GM06990 (cell line): ENCODE results near the gene GALNT6.

Experiments
- DNase-seq: peaks from one replicate; pipeline ENCODE4 v3.0.0-alpha.2; 2011; ENCODE audit not compliant: insufficient read length; ENCODE audit errors: extremely low read depth
- H3K27me3 ChIP-seq: replicated peaks from 2 replicates; pipeline ENCODE4 v1.6.0; 2011; ENCODE audit warnings: low read length; ENCODE audit not compliant: control insufficient read depth, insufficient read depth
- H3K36me3 ChIP-seq: 2 replicates; pipeline ENCODE4 v1.5.1; 2011; ENCODE audit warnings: low read length; ENCODE audit not compliant: control insufficient read depth, insufficient read depth
- H3K4me3 ChIP-seq: replicated peaks from 2 replicates; pipeline ENCODE4 v1.5.1; 2011; ENCODE audit warnings: low read depth, mild to moderate bottlenecking, control low read depth, low read length
- TF ChIP-seq, protein P1 (sequence below): IDR thresholded peaks from 2 replicates; pipeline ENCODE4 v1.5.1; 2011; ENCODE audit warnings: low read length, control low read depth, mild to moderate bottlenecking, inconsistent platforms; ENCODE audit not compliant: insufficient read depth, poor library complexity, severe bottlenecking

The GALNT6 gene, protein sequence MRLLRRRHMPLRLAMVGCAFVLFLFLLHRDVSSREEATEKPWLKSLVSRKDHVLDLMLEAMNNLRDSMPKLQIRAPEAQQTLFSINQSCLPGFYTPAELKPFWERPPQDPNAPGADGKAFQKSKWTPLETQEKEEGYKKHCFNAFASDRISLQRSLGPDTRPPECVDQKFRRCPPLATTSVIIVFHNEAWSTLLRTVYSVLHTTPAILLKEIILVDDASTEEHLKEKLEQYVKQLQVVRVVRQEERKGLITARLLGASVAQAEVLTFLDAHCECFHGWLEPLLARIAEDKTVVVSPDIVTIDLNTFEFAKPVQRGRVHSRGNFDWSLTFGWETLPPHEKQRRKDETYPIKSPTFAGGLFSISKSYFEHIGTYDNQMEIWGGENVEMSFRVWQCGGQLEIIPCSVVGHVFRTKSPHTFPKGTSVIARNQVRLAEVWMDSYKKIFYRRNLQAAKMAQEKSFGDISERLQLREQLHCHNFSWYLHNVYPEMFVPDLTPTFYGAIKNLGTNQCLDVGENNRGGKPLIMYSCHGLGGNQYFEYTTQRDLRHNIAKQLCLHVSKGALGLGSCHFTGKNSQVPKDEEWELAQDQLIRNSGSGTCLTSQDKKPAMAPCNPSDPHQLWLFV

DNA sequence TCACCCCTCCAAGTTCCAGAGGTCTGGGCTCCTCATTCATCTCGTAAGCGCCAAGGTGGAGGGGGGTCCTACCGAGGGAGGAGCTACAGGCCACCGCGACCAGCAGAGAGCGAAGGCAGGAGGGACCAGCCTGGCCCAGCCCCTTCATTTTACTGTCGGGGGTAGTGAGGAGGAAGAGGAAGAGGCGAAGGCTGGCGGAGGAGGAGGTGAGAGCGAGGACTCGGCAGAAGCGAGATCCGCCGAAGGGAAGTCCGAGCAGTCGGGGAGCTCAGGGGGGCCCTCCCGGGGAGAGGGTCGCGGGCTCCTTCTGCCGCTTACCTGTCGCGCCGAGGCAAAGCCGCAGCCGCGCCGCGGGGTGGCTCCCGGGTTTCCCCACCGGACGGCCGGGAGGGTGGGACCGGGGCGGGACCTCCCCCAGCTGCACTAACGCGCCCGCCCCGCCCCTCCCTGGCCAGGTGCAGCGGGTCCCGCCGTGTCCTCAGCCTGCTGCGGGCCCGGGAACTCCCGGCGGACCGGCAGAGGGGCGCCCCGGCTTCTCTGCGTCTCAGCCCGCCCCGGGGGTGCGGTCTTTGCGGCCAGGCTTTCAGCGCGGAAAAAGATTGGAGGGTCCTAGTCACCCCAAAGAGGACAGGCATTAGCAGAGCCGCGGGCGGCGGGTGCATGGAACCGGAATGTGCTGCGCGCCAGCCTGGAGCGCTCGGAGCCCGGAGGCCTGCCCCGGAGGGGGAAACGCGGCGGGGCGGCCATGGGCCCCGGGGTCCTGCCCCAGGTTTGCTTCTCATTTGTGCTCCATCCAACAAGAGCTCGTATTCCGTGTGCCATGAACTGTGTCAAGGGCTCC, at the start of gene GALNT6:
TSS of gene GALNT6 (minus strand) at position 124 of the 841 bp plus-strand sequence. CDS start 11,625 bp downstream, outside the sequence.
- peak; percentile 85 for DNase-seq
- TF ChIP-seq, protein P1, sequence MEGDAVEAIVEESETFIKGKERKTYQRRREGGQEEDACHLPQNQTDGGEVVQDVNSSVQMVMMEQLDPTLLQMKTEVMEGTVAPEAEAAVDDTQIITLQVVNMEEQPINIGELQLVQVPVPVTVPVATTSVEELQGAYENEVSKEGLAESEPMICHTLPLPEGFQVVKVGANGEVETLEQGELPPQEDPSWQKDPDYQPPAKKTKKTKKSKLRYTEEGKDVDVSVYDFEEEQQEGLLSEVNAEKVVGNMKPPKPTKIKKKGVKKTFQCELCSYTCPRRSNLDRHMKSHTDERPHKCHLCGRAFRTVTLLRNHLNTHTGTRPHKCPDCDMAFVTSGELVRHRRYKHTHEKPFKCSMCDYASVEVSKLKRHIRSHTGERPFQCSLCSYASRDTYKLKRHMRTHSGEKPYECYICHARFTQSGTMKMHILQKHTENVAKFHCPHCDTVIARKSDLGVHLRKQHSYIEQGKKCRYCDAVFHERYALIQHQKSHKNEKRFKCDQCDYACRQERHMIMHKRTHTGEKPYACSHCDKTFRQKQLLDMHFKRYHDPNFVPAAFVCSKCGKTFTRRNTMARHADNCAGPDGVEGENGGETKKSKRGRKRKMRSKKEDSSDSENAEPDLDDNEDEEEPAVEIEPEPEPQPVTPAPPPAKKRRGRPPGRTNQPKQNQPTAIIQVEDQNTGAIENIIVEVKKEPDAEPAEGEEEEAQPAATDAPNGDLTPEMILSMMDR: no peak
- no peaks in the 10 kb centered on the region for H3K27me3 ChIP-seq
- peak within 1 kb of the TSS; percentile 81 for H3K4me3 ChIP-seq
- no peaks in the 10 kb centered on the region for H3K36me3 ChIP-seq

DNA sequence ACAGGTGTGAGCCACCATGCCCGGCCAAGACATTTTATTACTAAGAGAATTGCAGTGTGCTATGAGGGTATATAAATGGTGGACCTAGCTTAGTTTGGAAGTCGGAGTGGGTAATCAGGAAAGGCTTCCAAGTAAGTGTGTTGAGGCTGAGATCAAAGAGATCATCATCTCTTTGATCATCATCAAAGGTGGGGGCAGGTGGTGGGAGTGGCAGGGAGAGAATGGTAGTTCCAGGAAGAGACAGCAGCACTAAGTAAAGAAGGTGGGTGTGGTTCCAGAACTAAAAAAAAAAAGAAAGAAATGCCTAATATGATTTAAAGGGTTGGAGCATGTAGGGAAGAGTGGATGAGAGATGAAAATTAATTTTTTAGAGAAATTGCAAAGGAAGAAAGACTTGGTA, 48.1 kb upstream of the GALNT6 start:
- Histone ChIP-seq H3K4me3 (no peak overlapping the region), H3K36me3 (no peaks in the 10 kb centered on the region), H3K27me3 (no peaks in the 10 kb centered on the region)
- DNase-seq: no peak
- TF ChIP-seq, protein P1: no peak

DNA sequence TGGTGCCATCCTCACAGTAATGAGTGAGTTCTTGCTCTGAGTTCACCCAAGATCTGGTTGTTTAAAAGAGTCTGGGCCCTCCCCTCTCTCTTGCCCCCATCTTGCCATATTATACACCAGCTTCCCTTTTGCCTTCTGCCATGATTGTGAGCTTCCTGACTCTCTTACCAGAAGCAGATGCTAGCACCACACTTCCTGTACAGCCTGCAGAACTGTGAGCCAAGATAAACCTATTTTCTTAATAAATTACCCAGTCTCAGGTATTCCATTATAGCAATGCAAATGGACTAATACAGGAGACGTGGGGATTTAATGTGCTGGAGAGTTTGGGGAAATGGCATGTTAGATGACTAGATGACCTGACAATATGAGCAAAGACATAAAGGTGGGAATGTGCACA, 46.2 kb upstream of the GALNT6 start:
- no peak for DNase-seq
- TF ChIP-seq, protein P1: no peak
- no peak overlapping the region for H3K4me3 ChIP-seq
- H3K27me3 ChIP-seq: no peaks in the 10 kb centered on the region
- no peaks in the 10 kb centered on the region for H3K36me3 ChIP-seq

DNA sequence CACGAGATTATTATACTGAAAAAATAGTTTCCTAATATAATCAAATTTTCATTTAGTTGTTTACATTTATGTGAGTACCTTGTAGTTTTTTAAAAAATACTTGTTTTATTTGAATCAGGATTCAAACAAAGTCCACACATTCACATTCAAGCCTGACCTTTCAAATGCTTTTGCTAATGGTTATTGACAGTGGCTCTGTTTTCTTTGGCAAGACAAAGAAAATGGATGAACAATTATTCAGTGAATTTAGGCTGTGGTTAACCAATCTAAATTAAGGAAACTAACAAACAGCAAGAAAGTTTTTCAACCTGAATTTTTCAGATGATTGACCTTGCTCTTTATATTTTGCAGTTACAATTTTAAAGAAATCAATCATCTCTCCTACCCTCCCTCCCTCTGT, 43.1 kb upstream of the GALNT6 start:
- H3K36me3 ChIP-seq: no peaks in the 10 kb centered on the region
- DNase-seq: no peak
- TF ChIP-seq, protein P1: no peak
- H3K4me3 ChIP-seq: no peak overlapping the region
- no peaks in the 10 kb centered on the region for H3K27me3 ChIP-seq

DNA sequence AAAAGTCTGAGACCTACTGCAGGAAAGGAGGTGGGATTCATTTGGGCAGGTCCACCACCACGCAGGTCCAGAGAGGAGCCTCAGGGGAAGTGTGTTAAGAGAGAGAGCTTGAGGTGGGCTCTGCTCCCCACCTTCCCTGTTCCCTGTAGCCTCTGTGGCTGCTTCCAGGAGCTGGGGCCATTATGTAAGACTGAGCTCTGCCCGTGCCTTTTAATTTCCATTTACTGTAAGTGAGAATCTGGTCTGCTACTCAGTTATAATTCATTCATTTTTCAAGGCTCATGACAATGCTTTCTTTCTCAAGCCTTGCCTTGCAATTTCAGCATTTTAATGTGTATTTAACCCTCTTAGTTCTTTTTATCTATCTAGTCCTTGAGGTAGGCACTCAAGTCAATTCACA, 41.7 kb upstream of the GALNT6 start:
- H3K27me3 ChIP-seq: no peaks in the 10 kb centered on the region
- H3K36me3 ChIP-seq: no peaks in the 10 kb centered on the region
- TF ChIP-seq, protein P1: no peak
- DNase-seq: no peak
- no peak overlapping the region for H3K4me3 ChIP-seq
